AG08396 (cell line): Measurements from ENCODE around the gene CDK5RAP2.

Source experiments
- DNase-seq: peaks from one replicate; pipeline ENCODE4 v3.0.0; 2012; ENCODE audit warnings: low spot score, mixed read lengths

The CDK5RAP2 gene

GRCh38 chr9:120348951-120349429 lies 231.0 kb downstream of the CDK5RAP2 start:
- peak; percentile 78 for DNase-seq

GRCh38 chr9:120345379-120345778 lies 234.6 kb downstream of the CDK5RAP2 start:
- no peak for DNase-seq

GRCh38 chr9:120344230-120344629 lies 235.7 kb downstream of the CDK5RAP2 start:
- peak; percentile 50 for DNase-seq

GRCh38 chr9:120343416-120343815 lies 236.6 kb downstream of the CDK5RAP2 start:
- DNase-seq = no peak
